H1 (cell line): ENCODE data around the gene PIK3R4. TPM values are rescaled to one million over a fixed set of nuclear protein-coding genes. Genes with fewer than 3 reads are reported as not detected.

Experiments
- CTCF ChIA-PET: fragments of 300-600 bp; sonication (Branson Sonifier 250); formaldehyde crosslinking; loops from one replicate; lab custom pipeline; 2021; ENCODE audit not compliant: partially characterized antibody; lab: Charles Lee
- POLR2A ChIA-PET: fragments of 300-600 bp; sonication (Branson Sonifier 250); formaldehyde crosslinking; loops from one replicate; lab custom pipeline; 2021; ENCODE audit warnings: inconsistent platforms; ENCODE audit not compliant: partially characterized antibody; lab: Charles Lee
- DNase-seq, 2 experiments: peaks; one replicate each; pipeline versions ENCODE4 v3.0.0 to v3.0.0-alpha.2; 2010 to 2022; ENCODE audit warnings: low spot score in 2 of 2, low read depth in 1 of 2, mixed read lengths in 1 of 2
- FAIRE-seq: peaks from 2 replicates; lab custom pipeline; 2011; peaks lifted over from hg19 to GRCh38; lab: Jason Lieb, UNC
- H2AFZ ChIP-seq: 2 replicates; pipeline ENCODE4 v1.8.1; 2012; ENCODE audit warnings: low read length, inconsistent platforms
- H2AK5ac ChIP-seq: 2 replicates; pipeline ENCODE4 v1.6.1; 2013; ENCODE audit warnings: low read depth, low read length
- H2BK120ac ChIP-seq: replicated peaks from 2 replicates; pipeline ENCODE3; 2013; ENCODE audit warnings: low read depth, low read length, inconsistent platforms
- H2BK12ac ChIP-seq: 2 replicates; pipeline ENCODE4 v1.6.1; 2013; ENCODE audit warnings: low read depth, low read length
- H2BK15ac ChIP-seq: 2 replicates; pipeline ENCODE4 v1.6.1; 2013; ENCODE audit warnings: low read length
- H2BK20ac ChIP-seq: 2 replicates; pipeline ENCODE4 v1.6.1; 2013; ENCODE audit warnings: low read length
- H2BK5ac ChIP-seq: 2 replicates; pipeline ENCODE4 v1.6.1; 2013; ENCODE audit warnings: low read depth, low read length
- H3K14ac ChIP-seq: 2 replicates; pipeline ENCODE4 v1.6.1; 2013; ENCODE audit warnings: inconsistent platforms; ENCODE audit not compliant: insufficient read length
- H3K18ac ChIP-seq: 2 replicates; pipeline ENCODE4 v1.6.1; 2013; ENCODE audit warnings: low read length; ENCODE audit errors: extremely low read depth
- H3K23ac ChIP-seq: 2 replicates; pipeline ENCODE4 v1.6.1; 2013; ENCODE audit warnings: inconsistent platforms; ENCODE audit not compliant: insufficient read length
- H3K23me2 ChIP-seq: 2 replicates; pipeline ENCODE4 v1.6.1; 2013; ENCODE audit warnings: low read depth, low read length
- H3K27ac ChIP-seq: 2 replicates; pipeline ENCODE4 v1.6.1; 2011; ENCODE audit warnings: low read depth, low read length, inconsistent platforms
- H3K27me3 ChIP-seq, 4 experiments: replicated peaks in 1 of 4; 1 replicate in 1 of 4; 2 replicates in 3 of 4; pipeline versions ENCODE4 v1.6.1 to v1.8.1; 2011 to 2013; ENCODE audit warnings: low read length in 3 of 4, mild to moderate bottlenecking in 3 of 4, inconsistent platforms in 2 of 4, mixed read lengths in 2 of 4, moderate library complexity in 1 of 4; ENCODE audit not compliant: control insufficient read depth in 3 of 4, insufficient read depth in 3 of 4; ENCODE audit errors: extremely low read depth in 1 of 4
- H3K36me3 ChIP-seq, 4 experiments: 2 replicates each; pipeline versions ENCODE4 v1.6.1 to v1.8.1; 2011 to 2013; ENCODE audit warnings: mild to moderate bottlenecking in 4 of 4, low read length in 3 of 4, moderate library complexity in 2 of 4, control low read depth in 1 of 4, inconsistent platforms in 1 of 4; ENCODE audit not compliant: insufficient read depth in 4 of 4, control insufficient read depth in 2 of 4
- H3K4ac ChIP-seq: replicated peaks from 2 replicates; pipeline ENCODE3; 2013; ENCODE audit warnings: low read length, low read depth, mixed read lengths, inconsistent platforms; ENCODE audit not compliant: insufficient read length
- H3K4me1 ChIP-seq, 4 experiments: replicated peaks in 1 of 4; 1 replicate in 1 of 4; 2 replicates in 3 of 4; pipeline versions ENCODE4 v1.6.1 to v1.8.1; 2011 to 2013; ENCODE audit warnings: low read length in 3 of 4, inconsistent platforms in 2 of 4, mixed read lengths in 1 of 4; ENCODE audit not compliant: insufficient read depth in 4 of 4, control insufficient read depth in 3 of 4
- H3K4me2 ChIP-seq, 2 experiments: 2 replicates each; pipeline versions ENCODE4 v1.6.1 to v1.8.1; 2011 to 2013; ENCODE audit warnings: low read depth in 2 of 2, low read length in 2 of 2, control low read depth in 1 of 2, inconsistent platforms in 1 of 2, mild to moderate bottlenecking in 1 of 2; ENCODE audit not compliant: insufficient read depth in 1 of 2
- H3K4me3 ChIP-seq, 4 experiments: fragments of 200-600, 300-600 bp in 1 of 4; sonication (generic), shearing (Covaris generic), sonication (Bioruptor Twin) in 1 of 4; 2 replicates each; pipeline versions ENCODE4 v1.5.1 to v1.8.1; 2011 to 2016; ENCODE audit warnings: low read length in 4 of 4, low read depth in 3 of 4, control low read depth in 2 of 4, inconsistent platforms in 2 of 4, mild to moderate bottlenecking in 2 of 4, mixed read lengths in 1 of 4, moderate library complexity in 1 of 4; ENCODE audit not compliant: insufficient read depth in 2 of 4; ENCODE audit errors: extremely low read depth in 1 of 4
- H3K56ac ChIP-seq: replicated peaks from 2 replicates; pipeline ENCODE3; 2013; ENCODE audit warnings: low read depth, mild to moderate bottlenecking, mixed read lengths, low read length, inconsistent platforms; ENCODE audit not compliant: insufficient read length
- H3K79me1 ChIP-seq: 2 replicates; pipeline ENCODE4 v1.6.1; 2013; ENCODE audit warnings: low read depth, low read length, control low read depth
- H3K79me2 ChIP-seq, 2 experiments: 2 replicates each; pipeline versions ENCODE4 v1.6.1 to v1.8.1; 2012 to 2013; ENCODE audit warnings: low read length in 2 of 2, mild to moderate bottlenecking in 2 of 2, inconsistent platforms in 1 of 2; ENCODE audit not compliant: insufficient read depth in 2 of 2, control insufficient read depth in 1 of 2
- H3K9ac ChIP-seq, 4 experiments: replicated peaks in 1 of 4; 1 replicate in 1 of 4; 2 replicates in 3 of 4; pipeline versions ENCODE4 v1.6.1 to v1.8.1; 2011 to 2013; ENCODE audit warnings: low read depth in 3 of 4, low read length in 3 of 4, control low read depth in 2 of 4, mild to moderate bottlenecking in 2 of 4, moderate library complexity in 2 of 4, inconsistent platforms in 1 of 4; ENCODE audit errors: extremely low read depth in 1 of 4
- H3K9me3 ChIP-seq, 2 experiments: 2 replicates each; pipeline versions ENCODE4 v1.6.1 to v1.8.1; 2012 to 2013; ENCODE audit warnings: mild to moderate bottlenecking in 2 of 2, moderate library complexity in 2 of 2, control low read depth in 1 of 2, inconsistent platforms in 1 of 2, low read depth in 1 of 2, low read length in 1 of 2, mixed read lengths in 1 of 2; ENCODE audit not compliant: insufficient read depth in 2 of 2
- H4K20me1 ChIP-seq, 2 experiments: replicated peaks in 1 of 2; 2 replicates each; pipeline versions ENCODE3 to v1.8.1; 2011 to 2013; ENCODE audit warnings: inconsistent platforms in 2 of 2, low read length in 2 of 2, mild to moderate bottlenecking in 1 of 2; ENCODE audit not compliant: insufficient read depth in 2 of 2, control insufficient read depth in 1 of 2
- H4K5ac ChIP-seq: 2 replicates; pipeline ENCODE4 v1.6.1; 2013; ENCODE audit warnings: low read length, low read depth, mixed read lengths, inconsistent platforms; ENCODE audit not compliant: insufficient read length
- H4K8ac ChIP-seq: 2 replicates; pipeline ENCODE4 v1.8.0; 2013; ENCODE audit warnings: mild to moderate bottlenecking, moderate library complexity, low read length, inconsistent platforms; ENCODE audit not compliant: insufficient read depth; ENCODE audit errors: extremely low read depth
- H4K91ac ChIP-seq: replicated peaks from 2 replicates; pipeline ENCODE3; 2013; ENCODE audit warnings: low read length, mixed read lengths, inconsistent platforms; ENCODE audit not compliant: insufficient read length
- ASH2L ChIP-seq: fragments of 200-600, 300-600 bp; sonication (generic); IDR thresholded peaks from one replicate; pipeline ENCODE4 v1.7.1; 2017; ENCODE audit warnings: low read length
- BCL11A ChIP-seq, 2 experiments: IDR thresholded peaks; one replicate each; pipeline ENCODE4 v1.6.1; 2011; ENCODE audit warnings: low read depth in 2 of 2, low read length in 2 of 2, mild to moderate bottlenecking in 2 of 2
- CHD2 ChIP-seq: IDR thresholded peaks from 2 replicates; pipeline ENCODE4 v1.6.1; 2012; ENCODE audit warnings: low read length, improper control_type of control experiment
- EP300 ChIP-seq, 2 experiments: IDR thresholded peaks; 1 replicate in 1 of 2; 2 replicates in 1 of 2; pipeline ENCODE4 v1.6.1; 2011 to 2012; ENCODE audit warnings: low read depth in 2 of 2, low read length in 2 of 2, mild to moderate bottlenecking in 2 of 2, borderline replicate concordance in 1 of 2, inconsistent platforms in 1 of 2, moderate library complexity in 1 of 2
- JUND ChIP-seq: IDR thresholded peaks from 2 replicates; pipeline ENCODE4 v1.6.1; 2011; ENCODE audit warnings: mild to moderate bottlenecking, improper control_type of control experiment, low read length
- MAFK ChIP-seq: IDR thresholded peaks from 2 replicates; pipeline ENCODE4 v1.6.1; 2012; ENCODE audit warnings: low read depth, mild to moderate bottlenecking, improper control_type of control experiment, low read length
- NANOG ChIP-seq: IDR thresholded peaks from 2 replicates; pipeline ENCODE4 v1.6.1; 2011; ENCODE audit warnings: low read length, low read depth, mild to moderate bottlenecking, inconsistent platforms; ENCODE audit not compliant: insufficient read depth, poor library complexity, severe bottlenecking
- PHF8 ChIP-seq: fragments of 200-600 bp; sonication (generic); conservative IDR thresholded peaks from 2 replicates; pipeline ENCODE4 v1.7.1; 2012; ENCODE audit warnings: low read depth, mild to moderate bottlenecking, inconsistent platforms, low read length, moderate library complexity
- RBBP5 ChIP-seq: IDR thresholded peaks from 2 replicates; pipeline ENCODE4 v1.7.1; 2012; ENCODE audit warnings: low read depth, mild to moderate bottlenecking, inconsistent platforms, low read length, moderate library complexity, borderline replicate concordance
- RXRA ChIP-seq: IDR thresholded peaks from 2 replicates; pipeline ENCODE4 v1.6.1; 2011; ENCODE audit warnings: low read depth, mild to moderate bottlenecking, low read length, moderate library complexity; ENCODE audit not compliant: insufficient read depth
- SIRT6 ChIP-seq: IDR thresholded peaks from one replicate; pipeline ENCODE4 v1.7.1; 2012; ENCODE audit warnings: low read length, inconsistent platforms
- SP1 ChIP-seq: IDR thresholded peaks from 2 replicates; pipeline ENCODE4 v1.6.1; 2011; ENCODE audit warnings: low read depth, low read length
- TBP ChIP-seq: IDR thresholded peaks from 2 replicates; pipeline ENCODE4 v1.6.1; 2011; ENCODE audit warnings: low read depth, low read length, improper control_type of control experiment
- WGBS, 2 experiments: shearing (Covaris generic) in 1 of 2; methylation state at CpG; one replicate each; pipeline versions ENCODE4 v1.1.6 to v1.1.7; 2013 to 2015; ENCODE audit warnings: low lambda C conversion rate in 2 of 2, mixed read lengths in 2 of 2, inconsistent platforms in 1 of 2, low coverage in 1 of 2, missing lambda C conversion rate in 1 of 2; ENCODE audit not compliant: insufficient replicate concordance in 2 of 2, insufficient coverage in 1 of 2, insufficient read length in 1 of 2; ENCODE audit errors: extremely low coverage in 1 of 2, missing lambda C conversion rate in 1 of 2; 5-methylcytosine and 5-hydroxymethylcytosine counted together
- polyA plus RNA-seq, 7 experiments: library from polyadenylated mRNA; depleted of rRNA in 3 of 7; stranded (reverse) in 5 of 7; unstranded in 2 of 7; fragments of >200 nt in 5 of 7; fragments of 200-250 nt in 2 of 7; gene quantifications; 1 replicate in 5 of 7; 2 replicates in 1 of 7; 4 replicates in 1 of 7; pipeline versions ENCODE4 v1.2.1 to v1.2.3, GENCODE V29; 2011 to 2013; ENCODE audit warnings: missing spikeins in 2 of 7, mixed read lengths in 2 of 7
- total RNA-seq: library from RNA; stranded (reverse); fragmentation: NEBNext Ultra II Directional; extraction: Animal tissue kit (Norgen Biotek cat#: 25700); gene quantifications from 2 replicates; pipeline ENCODE4 v1.2.1, GENCODE V29; 2021
- TF ChIP-seq, protein P1 (sequence below): IDR thresholded peaks from 2 replicates; pipeline ENCODE4 v1.6.1; 2012; ENCODE audit warnings: inconsistent platforms

PIK3R4 gene
- total and polyA plus RNA-seq, 2 of the 8 experiments (the other 6 are each of a cell fraction or from before 2014, with no cell fraction given) = 43.8 to 87.4 TPM

DNA sequence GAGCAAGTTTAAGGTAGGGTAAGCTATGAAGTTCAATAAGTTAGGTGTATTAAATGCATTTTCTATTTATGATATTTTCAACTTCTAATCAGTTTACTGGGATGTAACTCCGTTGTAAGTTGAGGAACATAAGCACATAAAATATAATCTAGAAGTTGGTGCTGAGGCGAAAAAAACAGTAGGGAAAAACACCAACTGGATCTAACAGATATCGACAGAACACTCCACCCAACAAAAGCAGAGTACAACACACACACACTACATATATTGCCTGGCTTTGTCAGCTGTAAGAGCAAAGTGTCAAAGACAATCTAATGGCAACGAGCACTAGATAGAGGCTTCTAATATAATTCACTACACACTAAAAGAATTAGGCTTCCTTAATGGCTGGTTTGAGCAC, 8.4 kb downstream of the PIK3R4 start:
- no peak overlapping the region for H4K91ac ChIP-seq
- no peak for TF ChIP-seq BCL11A (IDR thresholded peaks at IDR 0.05; ENCODE audit: low read depth in 2 of 2, low read length in 2 of 2)
- no peak for TF ChIP-seq RXRA
- TF ChIP-seq, protein P1, sequence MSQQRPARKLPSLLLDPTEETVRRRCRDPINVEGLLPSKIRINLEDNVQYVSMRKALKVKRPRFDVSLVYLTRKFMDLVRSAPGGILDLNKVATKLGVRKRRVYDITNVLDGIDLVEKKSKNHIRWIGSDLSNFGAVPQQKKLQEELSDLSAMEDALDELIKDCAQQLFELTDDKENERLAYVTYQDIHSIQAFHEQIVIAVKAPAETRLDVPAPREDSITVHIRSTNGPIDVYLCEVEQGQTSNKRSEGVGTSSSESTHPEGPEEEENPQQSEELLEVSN = no peak
- TF ChIP-seq CHD2 = no peak
- no peak for TF ChIP-seq TBP
- no peak for TF ChIP-seq SIRT6
- no peak for TF ChIP-seq SP1
- TF ChIP-seq ASH2L = no peak
- no peak for TF ChIP-seq MAFK
- TF ChIP-seq PHF8 = no peak
- no peak for TF ChIP-seq RBBP5
- no peak for TF ChIP-seq JUND
- no peak for TF ChIP-seq NANOG
- no peak for TF ChIP-seq EP300 (IDR thresholded peaks at IDR 0.05; ENCODE audit: borderline replicate concordance in 1 of 2, low read depth in 2 of 2, low read length in 2 of 2)
- TF ChIP-seq, all 59 proteins: peak for 0
- no peaks in the 10 kb centered on the region for H3K4me1 ChIP-seq
- no peak overlapping the region for H2BK12ac ChIP-seq
- POLR2A ChIA-PET = no interaction called here
- CTCF ChIA-PET = interaction anchor here (0.6 kb wide), 1 partner anchor 747 kb away, joined by 3 read pairs; no protein-coding TSS in a partner anchor
- H2BK120ac ChIP-seq = no peak overlapping the region
- no peaks in the 10 kb centered on the region; the same call in 1 of the 2 replicates for H3K79me1 ChIP-seq
- 93% methylated on average over 4 of the region's 4 CpGs; no CpG with 5 or more reads in 1 of the 2 experiments for WGBS, 2 experiments
- no peak overlapping the region for H3K56ac ChIP-seq
- no peak overlapping the region for H3K4me2 ChIP-seq
- peaks cover 3 to 31% (median 10%) of the 10 kb centered on the region in 4 experiments; a peak in 7 of 8 replicates for H3K36me3 ChIP-seq
- H3K79me2 ChIP-seq = peaks cover 5 to 77% of the 10 kb centered on the region in 2 experiments
- DNase-seq = no peak
- no peak overlapping the region for H3K23ac ChIP-seq
- no peak overlapping the region for H3K9ac ChIP-seq
- H3K23me2 ChIP-seq = no peaks in the 10 kb centered on the region
- H2BK15ac ChIP-seq = no peak overlapping the region
- H2AFZ ChIP-seq = no peak overlapping the region
- H4K8ac ChIP-seq = no peak overlapping the region
- no peak for FAIRE-seq
- no peaks in the 10 kb centered on the region for H3K9me3 ChIP-seq
- no peak overlapping the region for H2BK20ac ChIP-seq
- H3K4ac ChIP-seq = no peak overlapping the region
- no peak overlapping the region for H3K14ac ChIP-seq
- peaks cover 3 to 4% of the 10 kb centered on the region in 2 experiments for H4K20me1 ChIP-seq
- H2AK5ac ChIP-seq = no peak overlapping the region
- no peak overlapping the region for H2BK5ac ChIP-seq
- no peak overlapping the region for H3K4me3 ChIP-seq
- H3K18ac ChIP-seq = no peak overlapping the region
- no peaks in the 10 kb centered on the region for H3K27me3 ChIP-seq
- no peak overlapping the region for H3K27ac ChIP-seq
- H4K5ac ChIP-seq = no peak overlapping the region
